NCI-H2107 treated with DMSO at 0.1 percent for 48 hours (cell line): ENCODE data around the gene SENP5.

Source experiments
- DNase-seq: peaks from one replicate; lab custom pipeline; 2025; ENCODE audit not compliant: unreplicated experiment; lab: John Stamatoyannopoulos, UW

The SENP5 gene

DNA sequence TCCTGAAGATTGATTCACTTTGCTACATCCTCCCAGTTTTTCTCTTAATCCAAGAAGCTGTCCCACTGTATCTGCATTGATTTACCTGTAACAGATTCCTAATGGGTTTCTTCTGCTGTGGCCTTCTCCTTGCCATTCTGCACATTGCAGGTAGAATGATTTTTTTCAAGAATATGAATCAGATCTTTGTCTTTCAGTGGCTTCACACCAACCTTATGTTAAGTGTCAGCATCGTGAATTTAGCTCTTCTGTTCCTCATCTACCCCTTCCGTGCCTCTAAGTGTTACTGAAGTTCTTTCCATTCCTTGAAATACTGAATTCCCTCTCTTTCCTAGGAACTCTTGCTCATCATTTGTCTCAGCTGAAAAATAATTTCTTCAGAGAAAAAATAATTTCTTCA lies 7.5 kb downstream of the SENP5 start:
- no peak for DNase-seq

GRCh38 chr3:196883361-196883760 lies 15.6 kb downstream of the SENP5 start:
- no peak for DNase-seq

DNA sequence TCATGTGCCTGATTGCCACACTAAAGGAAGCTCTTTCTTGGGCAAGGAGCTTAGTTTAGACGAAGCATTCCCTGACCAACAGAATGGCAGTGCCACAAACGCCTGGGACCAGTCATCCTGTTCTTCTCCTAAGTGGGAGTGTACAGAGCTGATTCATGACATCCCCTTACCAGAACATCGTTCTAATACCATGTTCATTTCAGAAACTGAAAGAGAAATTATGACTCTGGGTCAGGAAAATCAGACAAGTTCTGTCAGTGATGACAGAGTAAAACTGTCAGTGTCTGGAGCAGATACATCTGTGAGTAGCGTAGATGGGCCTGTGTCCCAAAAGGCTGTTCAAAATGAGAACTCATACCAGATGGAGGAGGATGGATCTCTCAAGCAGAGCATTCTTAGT lies 18.4 kb downstream of the SENP5 start:
- no peak for DNase-seq

GRCh38 chr3:196889844-196890708 lies 22.4 kb downstream of the SENP5 start:
- DNase-seq, result no peak

- DNase-seq, result no peak
Observed at GRCh38 chr3:196894557-196895295, 27.0 kb downstream of the SENP5 start.

DNA sequence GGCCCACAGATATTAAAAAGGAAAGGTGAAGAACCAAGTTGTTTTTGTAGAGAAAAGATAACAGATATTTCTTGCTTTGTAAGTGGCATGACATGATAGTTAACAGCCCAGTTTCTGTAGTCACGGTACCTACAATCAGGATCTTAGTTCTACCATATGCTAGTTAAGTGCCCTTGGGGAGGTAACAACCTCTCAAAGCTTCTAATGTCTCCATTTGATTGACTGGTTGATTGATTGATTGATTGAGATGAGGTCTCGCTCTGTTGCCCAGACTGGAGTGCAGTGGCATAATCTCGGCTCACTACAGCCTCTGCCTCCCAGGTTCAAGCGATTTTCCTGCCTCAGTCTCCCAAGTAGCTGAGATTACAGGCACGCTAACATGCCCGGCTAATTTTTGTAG lies 28.5 kb downstream of the SENP5 start:
- no peak for DNase-seq

- no peak for DNase-seq
Observed at GRCh38 chr3:196901768-196902167, 34.0 kb downstream of the SENP5 start.

DNA sequence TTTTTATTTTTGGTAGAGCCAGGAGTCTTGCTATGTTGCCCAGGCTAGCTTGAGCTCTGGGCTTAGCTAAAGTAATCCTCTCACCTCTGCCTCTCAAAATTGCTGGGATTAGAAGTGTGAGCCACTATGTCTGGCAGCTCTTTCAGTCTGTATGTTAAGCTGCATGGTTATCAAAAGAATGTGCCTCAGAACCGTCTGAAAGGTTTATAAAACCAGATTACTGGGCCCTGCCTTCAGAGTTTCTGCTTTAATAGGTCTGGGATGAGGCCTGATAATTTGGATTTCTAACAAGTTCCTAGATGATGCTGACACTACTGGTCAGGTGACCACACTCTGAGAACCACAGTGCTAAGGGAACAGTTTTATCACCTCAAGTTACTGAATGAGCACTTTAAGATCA lies 34.6 kb downstream of the SENP5 start:
- DNase-seq, result no peak

DNA sequence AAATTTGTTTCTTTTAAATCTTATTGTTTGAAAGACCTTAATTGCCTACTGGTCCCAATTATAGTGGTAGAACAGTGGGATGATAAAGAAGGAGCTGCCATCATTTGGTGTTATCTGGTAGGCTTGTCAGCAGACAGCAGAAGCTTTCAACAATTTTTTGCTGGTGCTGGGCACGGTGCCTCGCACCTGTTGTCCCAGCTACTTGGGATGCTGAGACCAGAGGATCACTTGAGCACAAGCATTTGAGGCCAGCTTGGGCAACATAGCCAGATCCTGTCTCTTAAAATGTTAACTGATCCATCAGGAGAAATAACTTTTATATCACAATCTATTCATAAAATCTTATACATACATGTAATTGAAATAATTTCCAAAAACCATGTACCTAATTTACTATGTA lies 36.0 kb downstream of the SENP5 start:
- no peak for DNase-seq

DNA sequence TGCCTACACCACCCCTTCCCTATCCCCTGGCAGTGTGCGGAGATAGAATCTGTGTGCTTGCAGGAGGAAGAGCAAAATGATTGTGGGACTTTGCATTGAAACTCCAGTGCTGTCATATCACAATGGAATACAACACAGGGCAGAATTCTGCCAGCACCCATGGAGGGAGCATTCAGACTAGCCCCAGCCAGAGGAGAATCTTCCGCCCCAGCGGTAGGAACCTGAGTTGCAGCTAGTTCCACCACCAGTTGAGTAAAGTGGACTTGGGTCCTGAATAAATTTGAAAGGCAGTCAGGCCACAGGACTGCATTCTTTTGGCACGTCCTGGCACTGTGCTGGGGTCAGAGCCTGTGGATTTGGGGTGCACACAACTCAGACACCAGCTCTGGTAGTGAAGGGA lies 47.1 kb downstream of the SENP5 start:
- no peak for DNase-seq

- no peak for DNase-seq
Observed at GRCh38 chr3:196915375-196915774, 47.7 kb downstream of the SENP5 start.

GRCh38 chr3:196916221-196916620 lies 48.5 kb downstream of the SENP5 start:
- no peak for DNase-seq

- no peak for DNase-seq
Observed at GRCh38 chr3:196916995-196917394, 49.3 kb downstream of the SENP5 start.

- no peak for DNase-seq
Observed at GRCh38 chr3:196918968-196919367, 51.2 kb downstream of the SENP5 start.

- no peak for DNase-seq
Observed at GRCh38 chr3:196920733-196921132, 53.0 kb downstream of the SENP5 start.

- DNase-seq, result no peak
Observed at GRCh38 chr3:196927571-196928453, 60.1 kb downstream of the SENP5 start.

- no peak for DNase-seq
Observed at GRCh38 chr3:196931157-196931556, 63.4 kb downstream of the SENP5 start.

- peak; percentile 67 for DNase-seq
Observed at GRCh38 chr3:196931828-196932587, 64.3 kb downstream of the SENP5 start.

- DNase-seq, result no peak
Observed at GRCh38 chr3:196932600-196932999, 64.9 kb downstream of the SENP5 start.

DNA sequence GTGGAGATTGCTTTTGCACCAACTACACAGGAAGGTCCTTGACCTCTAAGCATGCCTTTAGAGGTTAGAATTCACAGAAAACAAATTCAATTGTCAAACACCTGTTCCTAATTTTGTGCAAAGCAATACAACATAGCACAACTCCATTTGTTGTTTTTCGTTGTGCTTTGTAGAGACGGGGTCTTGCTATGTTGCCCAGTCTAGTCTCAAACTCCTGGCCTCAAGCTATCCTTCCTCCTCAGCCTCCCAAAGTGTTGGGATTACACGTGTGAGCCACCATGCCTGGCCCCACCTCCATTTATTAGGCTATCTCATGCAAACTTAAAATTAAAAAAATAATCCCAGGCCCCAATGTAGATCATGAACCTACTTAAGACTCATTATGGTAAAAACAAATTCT lies 68.6 kb downstream of the SENP5 start:
- DNase-seq, result no peak

GRCh38 chr3:196938124-196938523 lies 70.4 kb downstream of the SENP5 start:
- DNase-seq, result no peak
